ENCODE measurements around the gene OSBPL10. TPM values are rescaled to one million over a fixed set of nuclear protein-coding genes. Genes with fewer than 3 reads are reported as not detected.

OSBPL10 gene
- total RNA-seq, 1 donor from 2014 or later = 40.6 TPM

DNA sequence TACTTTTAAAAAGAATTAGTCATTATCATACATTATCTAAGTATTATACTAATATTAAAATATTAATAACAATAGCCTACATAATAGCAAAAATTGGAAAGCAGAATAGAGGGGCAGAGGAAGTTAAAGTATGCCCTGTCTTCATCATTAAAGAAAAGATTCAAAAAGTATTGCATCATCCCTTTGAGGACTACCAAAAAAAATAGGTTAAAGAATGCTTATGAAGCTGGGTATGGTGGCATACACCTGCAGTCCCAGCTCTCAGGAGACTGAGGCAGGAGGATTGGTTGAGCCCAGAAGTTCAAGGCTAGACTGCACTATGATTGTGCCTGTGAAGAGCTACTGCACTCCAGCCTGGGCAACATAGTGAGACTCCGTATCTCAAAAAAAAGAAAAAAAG, 240.7 kb downstream of the OSBPL10 start:
- no peak for DNase-seq

DNA sequence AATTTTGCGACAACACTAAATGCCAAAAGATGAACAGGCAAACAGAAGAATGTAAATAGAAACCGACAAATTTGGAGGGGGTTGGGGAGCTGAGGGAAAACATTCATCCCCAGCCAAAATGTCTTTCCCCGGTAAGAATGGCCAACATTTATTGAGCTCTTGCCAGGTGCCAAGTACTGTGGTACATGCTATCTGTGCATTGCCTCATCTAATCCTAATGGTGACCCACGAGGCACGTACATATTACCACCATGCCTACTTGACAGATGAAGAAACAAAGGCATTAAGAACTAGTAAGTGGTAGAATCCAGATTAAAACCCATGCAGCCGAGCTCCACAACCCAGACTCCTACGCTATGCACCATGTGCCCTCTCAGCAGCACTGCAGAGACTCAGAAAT, 242.7 kb downstream of the OSBPL10 start:
- no peak for DNase-seq

DNA sequence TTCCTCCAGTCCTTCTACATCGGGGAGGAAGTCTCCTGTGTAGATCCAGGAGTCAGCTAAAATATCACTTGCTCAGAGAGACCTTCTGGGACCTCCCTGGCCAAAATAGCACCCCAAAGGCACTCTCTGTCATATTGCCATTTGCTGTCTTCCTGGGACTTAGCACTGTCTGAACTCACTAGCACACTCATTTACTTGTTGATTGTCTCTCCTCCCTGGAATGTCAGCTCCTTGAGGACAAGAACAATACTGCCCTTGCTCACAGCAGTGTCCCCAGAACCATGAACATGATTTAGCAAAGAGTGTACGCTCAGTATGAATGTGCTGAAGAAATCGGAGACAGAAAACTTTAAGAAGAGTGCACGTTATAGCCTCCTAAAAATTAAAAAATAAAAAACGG, 245.4 kb downstream of the OSBPL10 start:
- DNase-seq = no peak

DNA sequence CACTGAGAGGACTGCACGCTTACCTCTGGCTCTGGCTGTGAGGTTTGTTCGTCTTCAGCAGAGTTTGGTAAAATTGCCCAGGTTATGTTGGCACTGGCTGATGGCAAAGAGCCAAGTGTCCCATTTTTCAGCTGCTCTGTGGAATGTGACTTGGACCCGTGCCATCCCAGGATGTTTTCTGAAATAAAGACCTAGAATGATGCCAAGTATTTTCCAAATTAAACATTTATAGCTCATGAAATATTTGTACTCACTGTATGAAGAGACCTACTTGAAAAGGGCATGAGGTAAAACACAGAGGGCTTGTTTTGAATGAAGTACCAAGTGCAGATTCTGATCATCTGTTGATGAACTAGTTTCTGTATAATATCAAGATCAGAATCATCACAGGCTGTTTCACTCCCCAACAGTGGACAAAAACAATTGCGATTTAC, 247.8 kb downstream of the OSBPL10 start:
- DNase-seq = peak; percentile 72

DNA sequence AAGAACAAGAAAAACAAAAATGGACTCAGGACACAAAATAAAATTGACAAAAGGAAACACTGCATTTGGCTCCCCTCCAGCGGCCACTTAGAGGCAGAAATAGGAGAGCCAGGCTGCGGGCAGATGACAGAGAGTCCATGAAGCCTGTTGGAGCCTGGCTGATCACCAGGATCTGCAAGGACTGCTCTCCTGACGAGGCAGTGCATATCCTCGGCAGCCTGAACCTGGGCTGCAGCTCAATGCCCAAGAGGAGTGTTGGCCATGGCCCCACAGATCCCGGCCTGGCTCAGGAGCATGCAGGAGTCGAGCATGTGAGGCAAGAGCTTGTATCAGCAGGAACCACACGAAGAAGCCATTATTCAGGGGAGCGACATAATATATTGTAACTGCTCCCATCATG, 248.5 kb downstream of the OSBPL10 start:
- peak; percentile 74 for DNase-seq

DNA sequence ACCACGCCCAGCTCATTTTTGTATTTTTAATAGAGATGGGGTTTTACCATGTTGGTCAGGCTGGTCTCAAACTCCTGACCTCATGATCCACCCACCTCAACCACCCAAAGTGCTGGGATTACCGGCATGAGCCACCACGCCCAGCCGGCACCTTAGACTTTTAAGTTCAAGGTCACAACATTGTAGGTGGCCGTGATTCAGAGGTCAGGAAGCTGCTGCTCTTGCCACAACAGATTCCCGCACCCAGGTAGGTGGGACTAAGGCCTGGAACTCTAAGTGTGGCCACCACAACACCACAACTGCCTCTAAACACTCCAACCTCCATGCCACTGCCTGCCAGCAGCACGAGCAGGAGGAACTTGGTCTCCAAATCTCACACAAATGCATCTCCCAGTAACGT, 251.5 kb downstream of the OSBPL10 start:
- no peak for DNase-seq

DNA sequence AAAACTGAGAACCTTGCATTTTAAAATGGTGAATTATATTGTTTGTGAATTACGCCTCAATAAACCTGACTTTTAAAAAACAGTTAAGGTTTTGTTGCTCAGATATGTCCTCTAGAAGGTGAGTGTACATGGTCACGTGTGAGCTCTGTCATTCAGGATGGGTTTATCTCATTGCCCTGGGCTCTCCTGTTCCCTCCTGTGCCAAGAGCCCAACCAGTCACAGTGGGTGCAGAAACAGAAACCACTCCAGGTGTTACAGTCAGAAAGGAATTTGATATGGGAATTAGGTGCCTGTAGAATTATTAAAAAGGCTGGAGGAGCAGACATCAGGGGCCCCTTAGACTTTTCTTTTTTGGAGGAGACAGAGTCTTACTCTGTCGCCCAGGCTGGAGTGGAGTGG, 252.0 kb downstream of the OSBPL10 start:
- DNase-seq = no peak

DNA sequence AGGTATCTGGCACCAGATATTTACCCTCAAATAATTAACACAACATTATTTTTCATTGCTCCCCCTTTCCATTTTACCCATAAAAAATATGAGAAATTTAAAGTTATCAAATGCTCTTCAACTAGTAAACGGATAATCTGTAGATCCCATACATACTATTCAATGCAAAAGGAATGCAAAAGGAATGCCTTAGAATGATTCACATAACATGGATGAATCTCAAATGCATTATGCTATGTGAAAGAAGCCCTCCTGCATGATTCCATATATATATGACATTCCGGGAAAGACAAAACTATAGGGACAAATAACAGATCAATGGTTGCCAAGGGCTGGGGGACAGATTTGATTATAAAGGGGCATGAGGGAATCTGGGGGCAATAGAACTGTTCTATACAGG, 252.7 kb downstream of the OSBPL10 start:
- DNase-seq = no peak

DNA sequence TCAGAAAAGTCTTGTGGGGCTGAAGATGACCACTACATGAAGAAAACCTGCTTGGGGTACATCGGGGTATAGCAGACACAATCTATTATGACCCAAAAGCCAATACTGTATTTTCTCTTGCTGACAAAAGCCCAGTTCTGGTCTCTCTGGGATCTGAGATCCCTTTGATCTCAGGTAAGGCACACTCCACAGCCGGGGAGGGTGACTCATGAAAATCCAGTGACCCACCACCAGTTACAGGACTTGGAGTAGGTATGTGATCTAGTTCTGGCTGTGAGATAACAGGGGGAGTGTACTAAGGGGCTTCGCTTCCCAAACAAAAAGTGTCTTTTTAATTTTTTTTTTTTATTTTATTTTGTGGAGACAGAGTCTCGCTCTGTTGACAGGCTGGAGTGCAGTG, 255.1 kb downstream of the OSBPL10 start:
- no peak for DNase-seq

DNA sequence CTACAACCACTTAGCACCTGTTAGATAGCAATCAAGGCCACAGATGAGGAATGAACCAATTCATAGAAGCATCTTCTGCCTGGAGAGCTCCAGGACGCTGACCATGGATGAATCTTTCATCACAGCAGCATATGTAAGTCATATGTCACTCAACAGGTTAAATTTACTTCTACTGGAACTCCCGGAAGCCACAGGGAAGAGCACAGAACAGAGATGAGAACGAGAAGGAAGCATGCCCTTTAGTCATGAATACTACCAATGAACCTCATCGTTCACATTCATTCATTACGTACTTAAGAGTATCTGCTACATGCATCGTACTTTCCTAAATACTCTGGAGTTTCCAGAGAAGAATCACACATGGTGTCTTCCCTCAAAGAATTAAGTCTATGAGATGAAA, 255.5 kb downstream of the OSBPL10 start:
- peak; percentile 41 for DNase-seq

DNA sequence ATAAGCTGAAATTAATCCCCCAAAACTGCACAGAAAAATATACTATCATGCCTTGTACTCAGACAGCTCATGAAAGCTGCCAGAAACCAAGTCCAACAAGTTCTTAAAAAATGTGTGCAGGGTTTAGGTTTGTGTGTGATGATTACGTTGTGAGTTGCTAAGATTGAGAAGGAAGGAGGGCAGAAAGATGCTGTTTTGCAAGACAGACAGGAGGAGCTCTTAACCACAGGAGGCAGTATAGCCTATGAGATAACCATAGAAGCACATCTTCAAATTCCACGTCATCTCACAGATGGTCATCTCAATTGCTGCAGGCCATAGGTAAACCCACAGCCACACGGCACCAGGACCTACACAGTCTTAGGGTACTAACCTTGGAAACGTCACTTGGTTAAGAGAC, 256.4 kb downstream of the OSBPL10 start:
- DNase-seq = peak; percentile 28

DNA sequence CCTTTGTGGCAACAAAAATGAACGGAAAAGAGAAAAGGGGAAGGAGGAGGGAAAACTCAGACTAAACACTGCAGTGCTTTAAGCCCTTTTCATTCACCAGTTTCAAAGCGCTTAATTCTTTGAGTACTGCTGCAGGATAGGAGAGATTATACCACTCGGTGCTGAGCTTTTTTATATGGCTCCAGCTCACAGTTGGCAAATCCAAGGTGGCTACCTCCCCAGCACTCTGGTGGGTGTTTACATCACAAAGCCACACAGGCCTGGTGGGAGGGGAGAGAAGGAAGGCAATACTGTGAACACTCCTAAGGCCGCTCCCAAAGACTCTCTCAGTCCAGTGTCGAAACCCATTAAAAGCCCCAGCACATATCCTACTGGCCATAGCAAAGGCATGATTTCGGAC, 256.9 kb downstream of the OSBPL10 start:
- no peak for DNase-seq

DNA sequence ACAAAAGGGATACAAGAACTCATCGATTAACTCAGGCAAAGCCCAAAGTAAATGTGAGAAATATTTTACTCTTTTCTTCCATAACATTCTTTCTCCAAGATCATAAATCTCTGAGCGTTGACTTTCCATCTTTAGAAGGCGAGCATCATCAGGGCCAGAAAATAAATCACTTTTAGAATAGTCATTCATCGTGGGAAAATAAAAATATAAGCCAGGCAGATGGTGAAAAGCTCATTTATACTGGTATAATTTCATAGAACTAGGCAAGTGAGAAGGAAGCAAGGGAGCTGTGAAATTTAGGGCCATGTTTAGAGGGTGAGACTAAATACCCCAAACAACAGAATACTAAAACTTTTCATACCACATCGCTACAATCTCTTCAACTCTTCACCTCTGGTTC, 257.4 kb downstream of the OSBPL10 start:
- no peak for DNase-seq

DNA sequence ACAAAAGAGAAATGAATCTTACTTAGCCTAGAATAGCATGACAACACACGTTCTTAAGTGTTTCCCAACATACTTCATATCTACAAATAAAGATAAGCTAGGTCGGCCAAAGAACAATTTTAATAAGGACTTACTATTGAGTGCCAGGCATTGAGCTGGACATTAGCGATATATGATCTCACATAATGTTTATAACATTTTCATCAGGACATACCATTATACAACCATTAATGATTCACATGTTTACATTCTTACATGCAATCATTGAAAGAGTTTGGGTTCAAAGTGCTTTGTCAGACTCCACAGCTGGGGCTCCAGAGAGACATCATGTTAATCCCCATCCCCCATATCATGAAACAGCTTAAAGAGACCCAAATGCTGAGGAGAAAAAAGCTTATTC, 259.4 kb downstream of the OSBPL10 start:
- no peak for DNase-seq

DNA sequence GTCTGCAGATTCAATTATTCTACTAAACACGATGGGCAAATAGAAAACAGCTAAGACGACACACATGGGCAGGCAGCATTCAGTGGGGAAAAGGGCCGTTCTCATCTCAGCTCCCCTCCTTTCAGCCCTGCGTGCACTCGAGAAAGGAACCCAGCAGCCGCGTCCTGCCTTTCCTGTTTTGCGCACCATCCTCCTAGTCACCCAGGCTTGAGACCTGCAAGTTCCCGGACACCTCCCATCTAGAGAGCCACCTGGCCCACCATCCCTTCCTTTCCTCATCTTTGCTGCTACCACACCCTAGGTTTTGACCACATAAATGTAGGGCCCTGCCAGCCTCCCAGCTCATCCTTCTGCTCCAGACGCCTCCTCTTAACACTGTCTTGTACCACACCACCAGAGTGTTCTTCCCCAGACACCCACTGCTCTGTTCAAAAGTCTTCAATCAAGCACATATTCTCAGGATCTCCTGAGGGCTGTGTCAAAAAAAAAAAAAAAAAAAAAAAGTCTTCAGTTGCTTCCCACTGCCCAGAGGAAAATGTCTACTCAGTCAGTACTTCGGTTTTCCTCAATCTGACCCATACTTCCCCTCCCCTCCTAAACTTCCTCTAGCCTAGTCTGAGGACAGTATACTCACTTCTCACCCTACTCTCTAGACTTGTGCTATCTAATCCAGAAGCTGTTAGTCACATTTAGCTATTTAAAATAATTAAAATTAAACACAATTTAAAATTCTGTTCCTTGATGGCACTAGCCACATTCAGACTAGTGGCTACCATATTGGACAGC, 266.4 kb downstream of the OSBPL10 start:
- no peak for DNase-seq

DNA sequence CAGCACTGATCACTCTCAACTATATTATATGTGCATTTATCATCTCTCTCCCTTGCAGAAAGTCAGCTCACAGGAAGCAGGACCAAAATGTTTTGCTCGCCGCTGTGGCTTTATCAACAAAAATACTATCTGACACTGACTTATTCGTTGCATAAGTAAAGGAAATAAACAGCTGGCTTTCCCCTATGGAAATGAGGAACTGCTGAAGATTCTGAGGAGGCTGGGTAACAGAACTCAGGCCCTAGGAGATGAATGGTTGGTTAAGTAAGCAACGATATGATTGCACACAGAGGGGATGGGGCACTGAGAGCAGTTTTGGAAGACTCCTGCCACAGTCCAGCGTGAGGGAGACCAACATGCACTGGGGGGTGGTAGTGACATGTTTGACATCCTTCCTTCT, 267.2 kb downstream of the OSBPL10 start:
- no peak for DNase-seq

DNA sequence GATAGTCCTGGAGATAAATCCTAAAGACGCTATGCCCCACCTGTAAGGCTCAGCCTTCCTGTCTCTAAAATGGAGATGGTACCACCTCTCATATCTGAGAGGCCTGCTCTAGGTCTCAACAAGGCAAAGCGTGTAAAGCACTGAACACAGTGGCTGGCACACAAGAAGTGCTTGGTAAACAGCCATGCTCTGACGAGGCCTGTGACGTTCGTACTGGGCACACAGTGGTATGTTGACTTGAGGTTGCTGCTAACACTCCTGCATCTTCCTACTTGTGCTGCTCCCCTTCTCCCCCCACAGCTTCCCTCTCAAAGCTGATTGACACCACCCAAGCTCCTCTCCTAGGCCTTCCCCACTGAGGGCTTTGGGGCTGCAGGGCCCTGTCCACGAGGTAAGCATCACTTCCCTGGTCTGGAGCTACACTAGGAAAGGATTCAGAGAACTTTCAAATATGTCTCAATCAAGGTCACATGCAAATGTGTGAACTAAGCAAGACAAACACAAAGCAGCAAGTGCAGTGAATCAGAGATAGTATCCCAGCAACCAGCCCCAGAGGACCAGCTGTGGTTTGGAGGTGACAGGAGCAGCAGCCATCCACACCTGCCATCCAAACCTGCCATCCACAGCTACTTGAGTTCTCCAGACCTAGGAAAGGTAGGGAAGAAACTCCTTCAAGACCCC, 270.8 kb downstream of the OSBPL10 start:
- DNase-seq = no peak

DNA sequence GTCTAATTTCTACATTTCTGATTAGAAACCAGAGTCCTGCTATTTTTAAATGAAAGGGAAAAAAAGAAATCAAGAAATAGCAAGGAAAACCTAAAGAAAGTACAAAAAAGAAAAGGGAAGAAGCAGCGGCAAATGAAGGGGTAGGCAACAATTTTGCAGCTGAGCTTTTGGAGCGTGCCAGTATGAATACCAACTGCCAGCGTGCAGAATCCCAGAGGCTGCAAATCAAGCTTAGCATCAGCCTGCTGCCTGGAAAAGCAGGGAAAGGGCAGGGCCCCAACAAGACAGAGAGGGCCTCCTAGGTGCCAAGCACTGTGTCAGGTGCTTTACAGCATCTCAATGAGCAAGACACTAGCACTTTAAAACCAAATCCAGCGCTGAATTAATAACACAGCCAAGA, 271.5 kb downstream of the OSBPL10 start:
- no peak for DNase-seq

DNA sequence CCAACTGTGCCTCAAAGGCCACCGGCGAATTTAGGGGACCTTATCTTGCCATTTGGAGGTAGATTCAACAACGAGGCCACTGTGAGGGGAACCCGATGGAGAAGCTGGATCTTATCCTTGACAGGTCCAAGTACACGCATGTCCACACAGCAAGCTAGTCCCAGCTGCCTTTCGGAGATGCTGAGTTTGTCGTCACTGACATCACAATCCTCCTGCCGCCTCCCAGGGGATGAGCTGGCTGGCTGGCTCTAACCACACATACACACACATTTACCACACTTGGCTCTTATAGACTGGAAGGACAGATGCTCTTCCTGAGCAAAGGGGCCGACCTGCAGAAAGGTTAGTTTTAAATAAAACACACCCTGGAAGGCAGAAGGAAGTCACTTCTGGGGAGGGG, 272.1 kb downstream of the OSBPL10 start:
- no peak for DNase-seq

DNA sequence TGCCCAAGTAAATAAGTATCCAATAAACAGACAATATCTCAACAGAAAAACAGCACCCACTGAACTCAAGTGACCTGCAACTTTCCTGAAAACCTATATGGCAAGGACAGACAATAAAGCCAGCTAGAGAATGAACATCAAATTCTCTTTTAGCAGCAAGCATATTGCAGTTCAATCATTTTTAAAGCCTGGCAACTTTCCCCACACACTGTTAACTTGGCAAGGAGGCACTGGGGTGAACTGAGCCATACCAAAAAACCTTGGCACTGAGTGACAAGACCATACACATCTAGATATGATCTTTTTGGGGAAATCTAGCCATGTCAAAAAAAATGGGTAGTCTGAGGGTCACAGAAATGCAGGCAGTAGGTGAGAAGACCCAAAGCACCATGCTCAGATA, 273.8 kb downstream of the OSBPL10 start:
- no peak for DNase-seq

DNA sequence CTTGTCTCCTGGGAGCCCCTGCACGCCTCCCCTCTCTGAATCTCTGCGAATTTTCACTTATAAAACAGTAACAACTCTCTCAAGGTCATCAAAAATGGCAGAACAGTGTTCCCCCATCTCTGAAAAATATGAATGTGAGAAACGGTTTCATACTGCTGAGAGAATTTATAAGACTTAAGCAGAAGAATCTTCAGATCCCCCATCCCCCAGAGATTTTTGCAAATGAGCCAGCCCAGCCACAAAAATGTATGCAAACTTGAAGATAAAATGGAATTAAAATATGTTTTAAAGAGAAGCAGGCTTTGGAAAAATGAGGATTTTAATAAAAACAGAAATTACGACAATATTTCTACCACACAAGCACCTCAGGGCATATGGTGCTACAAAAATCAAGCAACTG, 275.3 kb downstream of the OSBPL10 start:
- no peak for DNase-seq

DNA sequence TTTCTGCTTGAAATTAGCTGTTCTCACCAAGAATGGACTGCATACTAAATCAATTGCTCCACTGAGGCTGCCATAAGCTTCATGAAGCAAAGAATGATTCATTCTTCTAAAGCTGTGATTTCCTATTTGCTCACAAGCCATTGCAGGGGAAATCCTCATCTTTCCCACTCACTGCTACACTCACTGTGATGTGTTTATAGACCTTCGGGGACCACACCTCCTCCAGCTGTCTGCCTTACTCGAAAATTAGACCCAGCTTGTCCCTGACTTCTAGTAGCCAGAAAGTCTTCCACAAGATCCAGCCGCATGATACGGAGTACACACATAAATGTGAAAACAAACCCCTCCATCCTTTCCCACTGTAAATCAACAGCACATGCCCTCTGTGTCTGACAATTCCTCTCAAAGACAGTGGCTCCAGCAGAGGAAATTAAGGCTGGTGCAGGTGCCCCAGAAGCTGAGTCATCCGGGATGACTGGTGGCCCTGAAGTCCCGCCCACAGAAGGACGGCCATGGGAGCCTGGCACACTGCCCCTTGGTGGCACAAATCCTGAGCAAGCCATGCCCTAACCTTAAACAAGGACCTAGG, 276.4 kb downstream of the OSBPL10 start:
- DNase-seq = peak; percentile 40

DNA sequence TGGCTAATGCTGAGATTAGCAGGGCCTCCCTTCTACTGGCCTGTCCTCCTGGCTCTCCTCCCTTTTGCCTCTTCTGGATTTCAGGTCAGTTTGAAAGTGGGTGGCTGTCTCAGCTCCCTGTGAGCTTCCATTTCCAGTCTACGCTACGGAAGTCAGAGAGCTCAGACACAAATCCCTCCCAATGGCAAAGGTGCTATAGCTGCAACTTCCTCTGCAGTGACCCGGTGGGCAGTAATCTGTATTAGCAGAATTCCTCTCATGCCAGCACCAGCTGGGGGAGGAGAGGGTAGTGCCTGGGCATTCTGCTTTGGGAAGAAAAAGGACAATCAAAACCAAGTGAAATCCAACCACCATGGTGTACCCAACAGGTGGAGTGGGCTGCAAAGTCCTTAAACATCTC, 276.9 kb downstream of the OSBPL10 start:
- no peak for DNase-seq

DNA sequence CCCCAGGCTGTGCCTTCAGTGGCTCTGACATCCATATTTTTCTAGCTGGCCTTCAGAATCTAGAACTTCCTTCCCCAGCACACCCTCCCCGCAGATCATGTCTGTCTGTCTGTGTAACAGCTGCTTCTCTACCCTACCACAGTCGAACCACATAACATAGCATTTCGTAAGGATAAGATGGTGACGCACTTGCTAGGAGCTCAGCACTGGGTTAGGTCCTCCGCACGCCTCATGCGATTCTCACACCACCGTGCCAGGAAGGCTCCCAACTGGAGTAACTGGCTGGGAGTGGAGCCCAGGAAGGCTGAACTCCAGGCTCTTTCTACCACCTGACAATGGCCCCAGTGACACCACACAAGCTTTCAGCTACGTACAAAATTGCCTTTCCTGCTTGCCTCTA, 279.8 kb downstream of the OSBPL10 start:
- DNase-seq = no peak
